Fibroblast of villous mesenchyme (primary cell): ENCODE data around the gene ANKRD53. TPM values are rescaled to one million over a fixed set of nuclear protein-coding genes. Genes with fewer than 3 reads are reported as not detected.
A peak's percentile ranks its signal among the peaks of the same experiment; 100 is the strongest.

ENCODE experiments used
- DNase-seq: peaks from one replicate; pipeline ENCODE4 v3.0.0-alpha.2; 2010; ENCODE audit warnings: low read depth
- H3K4me3 ChIP-seq: 2 replicates; pipeline ENCODE4 v1.5.1; 2011; ENCODE audit warnings: low read depth, mild to moderate bottlenecking, low read length
- CTCF ChIP-seq: IDR thresholded peaks from 2 replicates; pipeline ENCODE4 v1.5.1; 2012; ENCODE audit warnings: low read depth, mild to moderate bottlenecking, low read length; ENCODE audit not compliant: insufficient read depth
- total RNA-seq: library from RNA; depleted of rRNA; stranded (reverse); fragments of >200 nt; gene quantifications from 2 replicates; pipeline ENCODE4 v1.2.3, GENCODE V29; 2012

Gene ANKRD53, protein sequence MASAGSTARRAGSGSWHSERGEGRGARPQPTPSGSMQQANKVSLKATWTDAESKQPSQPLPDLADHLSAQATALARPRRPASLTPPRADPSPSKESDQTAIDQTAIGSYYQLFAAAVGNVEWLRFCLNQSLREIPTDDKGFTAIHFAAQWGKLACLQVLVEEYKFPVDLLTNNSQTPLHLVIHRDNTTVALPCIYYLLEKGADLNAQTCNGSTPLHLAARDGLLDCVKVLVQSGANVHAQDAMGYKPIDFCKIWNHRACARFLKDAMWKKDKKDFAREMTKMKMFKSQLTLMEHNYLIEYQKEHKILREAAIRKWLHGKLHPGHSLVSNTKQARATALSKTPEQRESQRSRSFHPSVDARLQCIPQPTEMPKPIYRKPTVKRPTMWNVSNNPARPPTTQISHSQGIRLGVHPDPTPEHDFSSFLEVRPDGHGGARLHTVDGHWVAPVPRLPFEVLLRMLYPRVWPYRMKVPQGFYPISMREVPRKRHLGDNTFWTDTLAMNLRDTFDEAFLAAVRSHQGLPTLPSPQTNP
- total RNA-seq: 0.43 and 1.3 TPM in 2 replicates

GRCh38 chr2:70978341-70979179 lies at the start of gene ANKRD53:
TSS of gene ANKRD53 (plus strand) at chr2:70978630. CDS start at chr2:70978646, 16 bp downstream.
- peak within 1 kb of the TSS; percentile 70 for H3K4me3 ChIP-seq
- TF ChIP-seq CTCF: no peak
- DNase-seq: no peak

- no peak for TF ChIP-seq CTCF
- no peak for DNase-seq
Measured at GRCh38 chr2:70930371-70931329, 47.8 kb upstream of the ANKRD53 start.

GRCh38 chr2:70931376-70932000 lies 46.9 kb upstream of the ANKRD53 start:
- TF ChIP-seq CTCF: no peak
- no peak for DNase-seq
- H3K4me3 ChIP-seq: no peak overlapping the region

More at GRCh38 chr2:70930371-70931329, 47.8 kb upstream of the ANKRD53 start:
- H3K4me3 ChIP-seq: no peak overlapping the region

DNA sequence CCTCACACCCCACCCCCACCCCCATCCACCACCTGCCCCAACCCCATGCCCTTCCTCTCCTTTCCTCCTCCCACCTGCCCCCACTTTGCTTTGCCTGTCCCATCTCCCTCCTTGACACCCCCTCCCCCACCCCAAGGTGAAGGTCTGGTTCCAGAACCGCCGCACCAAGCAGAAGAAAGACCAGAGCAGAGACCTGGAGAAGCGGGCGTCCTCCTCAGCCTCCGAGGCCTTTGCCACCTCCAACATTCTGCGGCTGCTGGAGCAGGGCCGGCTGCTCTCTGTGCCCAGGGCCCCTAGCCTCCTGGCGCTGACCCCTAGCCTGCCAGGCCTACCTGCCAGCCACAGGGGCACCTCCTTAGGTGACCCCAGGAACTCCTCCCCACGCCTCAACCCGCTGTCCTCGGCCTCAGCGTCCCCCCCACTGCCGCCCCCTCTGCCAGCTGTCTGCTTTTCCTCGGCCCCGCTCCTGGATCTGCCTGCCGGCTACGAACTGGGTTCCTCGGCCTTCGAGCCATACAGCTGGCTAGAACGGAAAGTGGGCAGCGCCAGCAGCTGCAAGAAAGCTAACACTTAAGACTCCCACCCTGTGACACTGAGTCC lies 45.7 kb upstream of the ANKRD53 start:
- no peak for DNase-seq
- no peak for TF ChIP-seq CTCF
- H3K4me3 ChIP-seq: no peak overlapping the region

- TF ChIP-seq CTCF: no peak
- DNase-seq: no peak
- no peak overlapping the region for H3K4me3 ChIP-seq
Measured at GRCh38 chr2:70934981-70935380, 43.4 kb upstream of the ANKRD53 start.
